B cell (primary cell): ENCODE data around the gene UGT1A9.

Experiments used
- CTCF ChIP-seq: fragments of 200-600 bp; IDR thresholded peaks from one replicate; pipeline ENCODE4 v1.8.0; 2022; ENCODE audit warnings: antibody characterized with exemption, mild to moderate bottlenecking
- EZH2 ChIP-seq: IDR thresholded peaks from 2 replicates; pipeline ENCODE4 v1.6.1; 2012; ENCODE audit warnings: borderline replicate concordance, low read depth, mild to moderate bottlenecking, moderate library complexity, low read length; ENCODE audit not compliant: insufficient read depth, poor library complexity, severe bottlenecking

- TF ChIP-seq CTCF, result no peak
- no peak for TF ChIP-seq EZH2
Observed at GRCh38 chr2:233718552-233718951, 46.9 kb downstream of the UGT1A9 start, which contains the start of gene UGT1A4.
